ENCODE measurements around the gene ESYT3. TPM values are rescaled to one million over a fixed set of nuclear protein-coding genes. Genes with fewer than 3 reads are reported as not detected.

Gene ESYT3
- total and polyA plus RNA-seq, 2 of the 8 experiments (the other 6 are each of a cell fraction or from before 2014, with no cell fraction given), result 4.4 to 7.3 TPM

- no peak overlapping the region for H3K4ac ChIP-seq (replicated peaks; ENCODE audit: insufficient read length, low read depth, low read length)
- no peak overlapping the region for H4K8ac ChIP-seq (ENCODE audit: extremely low read depth, insufficient read depth, low read length)
- no peak overlapping the region for H3K14ac ChIP-seq (ENCODE audit: insufficient read length)
- H3K56ac ChIP-seq (replicated peaks; ENCODE audit: insufficient read length, low read depth, low read length), result no peak overlapping the region
- FAIRE-seq, result no peak
- H3K79me1 ChIP-seq (ENCODE audit: low read depth, low read length), result no peaks in the 10 kb centered on the region
- ChIA-PET CTCF (ENCODE audit: partially characterized antibody) (interaction anchor here (0.8 to 4.7 kb wide), 4 partner anchors 11 to 95 kb away, joined by 3 to 24 read pairs (median 4); no protein-coding TSS in a partner anchor), POLR2A (ENCODE audit: partially characterized antibody) (interaction anchor here (1.2 kb wide), 1 partner anchor 12 kb away, joined by 3 read pairs; no protein-coding TSS in a partner anchor)
- peaks cover 0 to 6% (median 0%) of the 10 kb centered on the region in 4 experiments; a peak in 1 of 8 replicates for H3K36me3 ChIP-seq (ENCODE audit: control insufficient read depth in 2 of 4, insufficient read depth in 4 of 4, low read length in 3 of 4)
- no peak overlapping the region for H2AFZ ChIP-seq (ENCODE audit: low read length)
- peaks cover 5 to 10% of the 10 kb centered on the region in 2 experiments for H3K9me3 ChIP-seq (ENCODE audit: insufficient read depth in 2 of 2, low read depth in 1 of 2, low read length in 1 of 2)
- no peak overlapping the region for H2AK5ac ChIP-seq (ENCODE audit: low read depth, low read length)
- no peak overlapping the region for H2BK12ac ChIP-seq (ENCODE audit: low read depth, low read length)
- H3K4me2 ChIP-seq (ENCODE audit: insufficient read depth in 1 of 2, low read depth in 2 of 2, low read length in 2 of 2), result no peak overlapping the region
- no peak overlapping the region for H4K91ac ChIP-seq (replicated peaks; ENCODE audit: insufficient read length, low read length)
- H3K4me3 ChIP-seq (ENCODE audit: extremely low read depth in 1 of 4, insufficient read depth in 2 of 4, low read depth in 3 of 4, low read length in 4 of 4), result no peak overlapping the region
- H4K20me1 ChIP-seq (replicated peaks in 1 of 2; ENCODE audit: control insufficient read depth in 1 of 2, insufficient read depth in 2 of 2, low read length in 2 of 2), result no peaks in the 10 kb centered on the region
- no peak overlapping the region for H2BK15ac ChIP-seq (ENCODE audit: low read length)
- H2BK120ac ChIP-seq (replicated peaks; ENCODE audit: low read depth, low read length), result no peak overlapping the region
- no peak overlapping the region for H3K23ac ChIP-seq (ENCODE audit: insufficient read length)
- H2BK5ac ChIP-seq (ENCODE audit: low read depth, low read length), result no peak overlapping the region
- peaks cover 13 to 21% (median 18%) of the 10 kb centered on the region in 4 experiments for H3K27me3 ChIP-seq (replicated peaks in 1 of 4; ENCODE audit: control insufficient read depth in 3 of 4, extremely low read depth in 1 of 4, insufficient read depth in 3 of 4, low read length in 3 of 4)
- H3K18ac ChIP-seq (ENCODE audit: extremely low read depth, low read length), result no peak overlapping the region
- no peaks in the 10 kb centered on the region for H3K79me2 ChIP-seq (ENCODE audit: control insufficient read depth in 1 of 2, insufficient read depth in 2 of 2, low read length in 2 of 2)
- no peak for DNase-seq (ENCODE audit: low read depth in 1 of 2, low spot score in 2 of 2)
- H3K23me2 ChIP-seq (ENCODE audit: low read depth, low read length), result peaks cover 2% of the 10 kb centered on the region; the same call in 1 of the 2 replicates
- TF ChIP-seq CEBPB (IDR thresholded peaks at IDR 0.05; ENCODE audit: low read depth, low read length), result no peak
- TF ChIP-seq TCF12 (IDR thresholded peaks at IDR 0.05; ENCODE audit: low read depth, low read length), result no peak
- no peak for TF ChIP-seq RAD21 (IDR thresholded peaks at IDR 0.05 in 1 of 2, conservative IDR thresholded peaks at IDR 0.05 in 1 of 2; ENCODE audit: low read depth in 2 of 2, low read length in 2 of 2)
- no peak for TF ChIP-seq NRF1 (IDR thresholded peaks at IDR 0.05; ENCODE audit: low read depth, low read length)
- no peak for TF ChIP-seq ASH2L (IDR thresholded peaks at IDR 0.05; ENCODE audit: low read length)
- TF ChIP-seq CBX5 (IDR thresholded peaks at IDR 0.05; ENCODE audit: low read depth, low read length), result no peak
- TF ChIP-seq E2F6 (IDR thresholded peaks at IDR 0.05), result no peak
- no peak overlapping the region for H3K27ac ChIP-seq (ENCODE audit: low read depth, low read length)
- 93% methylated on average over 3 of the region's 3 CpGs; no CpG with 5 or more reads in 1 of the 2 experiments for WGBS, 2 experiments (ENCODE audit: extremely low coverage in 1 of 2, insufficient coverage in 1 of 2, insufficient read length in 1 of 2, insufficient replicate concordance in 2 of 2, low coverage in 1 of 2, low lambda C conversion rate in 2 of 2, missing lambda C conversion rate in 1 of 2)
- H3K4me1 ChIP-seq (replicated peaks in 1 of 4; ENCODE audit: control insufficient read depth in 3 of 4, insufficient read depth in 4 of 4, low read length in 3 of 4), result no peaks in the 10 kb centered on the region
- H3K9ac ChIP-seq (replicated peaks in 1 of 4; ENCODE audit: extremely low read depth in 1 of 4, low read depth in 3 of 4, low read length in 3 of 4), result no peak overlapping the region
- no peak overlapping the region for H4K5ac ChIP-seq (ENCODE audit: insufficient read length, low read depth, low read length)
- no peak overlapping the region for H2BK20ac ChIP-seq (ENCODE audit: low read length)
Measured at GRCh38 chr3:138429665-138430064, 4.8 kb upstream of the ESYT3 start.

Data from H1 (cell line).